Muscle layer of duodenum (tissue), 2 donors: ENCODE results near the gene THRAP3.

ENCODE experiments used
- H3K27ac ChIP-seq: one replicate; pipeline ENCODE4 v1.7.0; 2013; ENCODE audit warnings: mild to moderate bottlenecking, low read length
- H3K27me3 ChIP-seq: one replicate; pipeline ENCODE4 v1.7.0; 2013; ENCODE audit warnings: low read depth, mild to moderate bottlenecking, control low read depth, low read length
- H3K36me3 ChIP-seq, 2 donors: one replicate each; pipeline ENCODE4 v1.7.0; 2013; ENCODE audit warnings: low read length in 2 of 2, control low read depth in 1 of 2, mild to moderate bottlenecking in 1 of 2; ENCODE audit not compliant: insufficient read depth in 2 of 2, control insufficient read depth in 1 of 2
- H3K4me1 ChIP-seq, 2 donors: one replicate each; pipeline ENCODE4 v1.7.0; 2013; ENCODE audit warnings: low read length in 2 of 2, mild to moderate bottlenecking in 2 of 2, control low read depth in 1 of 2, moderate library complexity in 1 of 2; ENCODE audit not compliant: insufficient read depth in 2 of 2, control insufficient read depth in 1 of 2
- H3K4me3 ChIP-seq, 2 donors: one replicate each; pipeline ENCODE4 v1.7.0; 2013; ENCODE audit warnings: low read length in 2 of 2, low read depth in 1 of 2, mild to moderate bottlenecking in 1 of 2
- H3K9me3 ChIP-seq, 2 donors: one replicate each; pipeline ENCODE4 v1.7.0; 2013; ENCODE audit warnings: low read length in 2 of 2, control low read depth in 1 of 2, mild to moderate bottlenecking in 1 of 2; ENCODE audit not compliant: control insufficient read depth in 1 of 2
- donor health status: healthy.

The THRAP3 gene

DNA sequence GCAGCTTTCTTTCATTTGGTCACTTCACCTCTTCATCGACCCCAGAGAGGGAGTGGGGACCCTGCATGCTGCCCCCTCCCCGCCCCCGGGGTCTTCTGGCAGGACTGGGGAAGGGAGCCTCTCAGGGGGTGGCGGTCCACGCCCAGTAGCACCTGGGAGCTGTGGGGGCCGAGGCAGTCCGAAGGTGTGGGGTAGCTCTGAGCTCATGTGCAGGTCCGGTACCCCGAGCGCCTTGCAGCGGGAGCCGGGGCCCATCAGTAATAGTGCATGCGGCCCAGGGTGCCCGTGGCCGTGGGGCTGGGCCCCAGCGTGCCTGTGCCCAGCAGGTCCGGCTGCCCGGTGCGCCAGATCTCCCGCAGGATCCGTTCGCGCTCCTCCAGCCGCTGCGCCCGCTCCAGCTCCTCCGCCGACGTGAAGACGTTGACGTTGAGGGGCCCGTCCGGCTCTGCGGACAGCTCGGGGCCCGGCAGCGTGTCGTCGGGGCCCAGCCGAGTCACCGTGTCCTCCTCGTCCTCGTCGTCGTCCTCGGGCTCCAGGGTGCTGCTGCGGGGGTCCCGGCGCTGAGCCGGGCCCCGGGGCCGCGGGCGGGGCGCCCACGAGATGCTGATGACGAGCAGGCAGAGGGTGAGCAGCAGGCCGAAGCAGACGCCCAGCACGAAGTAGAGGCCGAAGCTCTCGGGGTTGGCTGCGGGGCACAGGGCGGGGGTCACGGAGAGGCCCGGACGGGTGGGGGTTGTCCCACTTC is 98.0 kb downstream of the THRAP3 start:
- Histone ChIP-seq H3K27me3 (peaks cover 4% of the 10 kb centered on the region), H3K27ac (no peak overlapping the region), H3K9me3 (no peaks in the 10 kb centered on the region), H3K4me3 (peak overlapping the region; percentile 30 to 84), H3K36me3 (no peaks in the 10 kb centered on the region), H3K4me1 (peaks cover 0 to 26% of the 10 kb centered on the region in 2 donors)

DNA sequence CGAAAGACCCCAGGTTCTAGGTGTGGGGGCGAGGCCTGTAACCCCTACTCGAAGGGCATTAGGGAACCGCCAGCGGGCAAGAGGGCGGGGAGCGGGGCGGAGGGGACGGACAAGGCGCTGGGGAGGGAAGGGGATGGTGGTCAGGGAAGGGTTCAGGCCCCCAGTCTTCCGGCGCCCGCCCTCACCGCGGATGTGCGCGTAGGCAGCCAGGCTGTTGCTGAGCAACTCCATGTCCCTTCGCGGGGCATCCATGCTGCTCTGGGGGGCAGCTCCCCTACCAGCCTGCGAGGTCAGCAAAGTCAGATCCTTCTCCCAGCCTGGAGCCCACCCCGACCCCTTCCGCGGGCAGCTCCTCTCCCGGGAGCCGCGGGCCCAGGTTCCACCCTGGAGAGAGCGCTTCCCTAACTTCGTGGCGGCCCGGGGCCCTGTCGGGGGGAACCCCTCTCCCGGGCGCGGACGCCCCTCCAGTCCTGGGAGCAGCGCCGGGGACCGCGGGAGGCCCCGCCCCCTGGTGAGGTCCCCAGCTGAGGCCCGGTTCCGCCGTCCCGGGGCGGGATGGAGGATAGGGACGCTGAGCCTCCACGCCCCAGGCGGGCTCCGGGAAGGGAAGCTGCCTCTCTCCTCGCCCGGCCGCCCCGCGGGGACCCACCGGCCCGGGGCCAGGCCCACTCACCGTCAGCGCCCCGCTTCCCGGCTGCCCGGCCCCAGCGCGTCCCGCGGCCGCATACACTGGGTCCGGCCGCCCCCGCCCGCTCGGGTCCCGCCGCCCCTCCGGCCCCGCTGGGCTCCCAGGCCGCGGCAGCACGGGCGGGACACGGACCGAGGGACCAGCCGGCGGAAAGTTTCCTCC is 98.8 kb downstream of the THRAP3 start:
- Histone ChIP-seq H3K4me3 (peak overlapping the region; percentile 30 to 84), H3K4me1 (peaks cover 0 to 26% of the 10 kb centered on the region in 2 donors)

DNA sequence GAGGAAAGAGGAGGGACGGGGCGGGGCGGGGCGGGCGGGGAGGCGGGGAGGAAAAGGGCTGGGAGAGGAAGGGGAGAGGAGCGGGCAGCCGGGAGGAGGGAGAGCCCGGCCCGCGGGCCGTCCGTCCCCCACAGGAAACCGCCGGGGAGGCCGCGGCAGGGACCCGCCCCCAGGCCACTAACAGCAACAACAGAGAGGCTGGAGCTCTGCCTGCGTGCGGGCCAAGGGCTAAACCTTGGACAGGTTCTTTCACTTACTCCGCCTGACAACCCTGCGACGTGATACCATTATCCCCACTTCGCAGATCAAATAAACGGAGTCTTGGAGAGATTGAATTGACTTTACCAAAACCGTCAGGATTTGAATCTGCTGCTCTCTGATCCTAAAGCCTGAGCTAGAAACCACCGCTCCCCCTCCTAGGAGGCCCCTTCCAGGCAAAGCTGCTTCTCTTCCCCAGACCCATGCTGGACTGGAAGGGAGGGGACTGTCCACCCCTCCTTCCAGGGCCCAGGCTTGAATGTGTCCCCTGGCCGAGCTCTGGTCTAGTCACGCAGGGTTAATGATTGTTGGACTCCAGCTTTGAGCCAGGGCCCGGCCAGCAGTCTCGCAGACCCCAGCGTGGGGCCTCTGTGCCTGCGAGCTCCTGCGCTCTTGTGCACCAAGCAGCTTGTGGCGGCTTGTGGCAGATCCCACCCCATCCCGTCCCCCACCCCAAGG is 99.6 kb downstream of the THRAP3 start, which contains the start of gene EVA1B:
Gene EVA1B (minus strand): TSS at position 10 of the 717 bp plus-strand sequence. CDS start 608 bp downstream, outside the sequence.
- H3K4me1 ChIP-seq = peaks cover 0 to 30% of the 10 kb centered on the region in 2 donors
- H3K9me3 ChIP-seq = no peaks in the 10 kb centered on the region
- H3K27ac ChIP-seq = no peak within 1 kb of the TSS
- no peaks in the 10 kb centered on the region for H3K36me3 ChIP-seq
- peaks cover 4% of the 10 kb centered on the region for H3K27me3 ChIP-seq
- peak within 1 kb of the TSS; percentile 49 to 84 for H3K4me3 ChIP-seq

More for the DNA sequence above, 98.8 kb downstream of the THRAP3 start:
- Histone ChIP-seq H3K9me3 (no peaks in the 10 kb centered on the region), H3K36me3 (no peaks in the 10 kb centered on the region), H3K27ac (no peak overlapping the region), H3K27me3 (peaks cover 4% of the 10 kb centered on the region)

DNA sequence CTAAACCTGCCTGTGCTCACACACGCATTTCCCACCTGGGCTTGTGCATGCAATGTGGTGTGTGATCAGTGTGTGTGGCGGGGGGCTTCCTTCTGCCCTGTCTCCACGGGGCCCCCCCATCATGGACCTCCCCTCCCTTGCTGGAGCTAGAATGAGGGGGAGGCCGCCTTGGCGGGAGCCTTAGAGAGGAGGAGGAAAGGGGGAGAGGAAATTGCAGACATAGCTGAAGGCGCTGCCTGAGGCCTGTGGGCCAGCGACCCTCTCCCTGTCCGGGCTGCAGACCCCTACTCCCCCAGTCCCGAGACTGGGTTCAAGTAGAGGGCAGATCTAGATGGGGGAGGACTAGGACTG is 100.1 kb downstream of the THRAP3 start:
- Histone ChIP-seq H3K36me3 (no peaks in the 10 kb centered on the region), H3K4me1 (peaks cover 0 to 36% of the 10 kb centered on the region in 2 donors), H3K9me3 (no peaks in the 10 kb centered on the region), H3K27ac (no peak overlapping the region), H3K27me3 (peaks cover 4% of the 10 kb centered on the region), H3K4me3 (peak overlapping the region in 1 of 2 donors; percentile 61)

DNA sequence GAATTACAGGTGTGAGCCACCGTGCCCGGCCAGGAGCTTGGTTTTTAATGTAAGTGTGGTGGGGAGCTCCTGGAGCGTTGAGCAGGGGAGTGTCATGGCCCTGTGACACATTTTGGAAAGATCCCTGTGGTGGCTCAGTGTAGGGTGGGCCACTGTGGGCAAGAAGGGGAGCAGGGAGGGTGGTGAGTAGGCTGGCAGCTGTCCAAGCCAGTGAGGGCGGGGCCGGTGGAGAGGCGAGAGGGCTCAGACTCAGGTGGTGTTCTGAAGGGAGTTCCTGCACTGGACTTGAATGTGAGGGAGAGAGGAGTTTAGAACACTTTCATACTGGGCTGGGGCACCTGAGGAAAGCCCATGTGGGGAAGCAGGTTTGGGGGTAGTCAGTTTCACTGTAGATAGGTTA is 102.3 kb downstream of the THRAP3 start:
- Histone ChIP-seq H3K4me3 (no peak overlapping the region), H3K27me3 (peaks cover 4% of the 10 kb centered on the region), H3K36me3 (no peaks in the 10 kb centered on the region), H3K4me1 (peaks cover 0 to 33% of the 10 kb centered on the region in 2 donors), H3K9me3 (no peaks in the 10 kb centered on the region), H3K27ac (no peak overlapping the region)

DNA sequence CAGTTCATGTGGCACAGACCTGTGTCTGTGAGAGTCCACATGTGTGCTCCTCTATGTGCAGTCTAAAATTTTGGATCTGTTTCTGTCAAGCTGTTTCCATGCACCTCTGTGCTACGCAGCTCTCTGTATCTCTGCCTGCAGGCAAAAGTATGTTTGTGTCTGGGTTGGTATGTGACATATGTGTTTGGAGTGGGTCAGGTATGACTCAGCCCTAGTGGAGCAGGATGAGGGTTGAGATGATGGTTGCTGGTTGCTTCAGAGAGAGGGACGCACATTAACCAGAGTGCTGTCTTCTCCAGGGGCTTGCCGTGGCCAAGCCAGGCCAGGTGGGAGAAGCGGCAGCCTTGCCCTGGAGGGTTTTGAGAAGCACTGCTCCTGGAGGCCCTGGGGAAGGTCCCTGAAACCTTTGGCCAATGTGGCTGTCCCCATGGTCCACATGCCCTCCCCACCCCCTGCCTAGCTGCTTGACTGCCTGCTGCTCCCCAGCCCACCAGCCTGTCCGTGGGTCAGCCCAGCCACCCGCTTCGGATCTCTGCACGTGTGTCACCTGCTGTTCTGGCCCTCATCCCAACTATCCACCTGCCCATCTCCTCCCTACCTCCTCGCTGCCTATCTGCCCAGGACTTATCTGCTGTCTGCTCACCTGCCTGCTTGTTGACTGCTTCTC is 103.3 kb downstream of the THRAP3 start:
- no peak overlapping the region for H3K27ac ChIP-seq
- H3K36me3 ChIP-seq = no peaks in the 10 kb centered on the region
- peaks cover 0 to 23% of the 10 kb centered on the region in 2 donors for H3K4me1 ChIP-seq
- peaks cover 4% of the 10 kb centered on the region for H3K27me3 ChIP-seq
- no peak overlapping the region for H3K4me3 ChIP-seq
- H3K9me3 ChIP-seq = no peaks in the 10 kb centered on the region

GRCh38 chr1:36328088-36328480 is 103.8 kb downstream of the THRAP3 start:
- Histone ChIP-seq H3K27me3 (peaks cover 4% of the 10 kb centered on the region), H3K4me1 (peaks cover 0 to 22% of the 10 kb centered on the region in 2 donors), H3K4me3 (no peak overlapping the region), H3K27ac (no peak overlapping the region), H3K36me3 (no peaks in the 10 kb centered on the region), H3K9me3 (no peaks in the 10 kb centered on the region)

- peaks cover 0 to 22% of the 10 kb centered on the region in 2 donors for H3K4me1 ChIP-seq
- no peaks in the 10 kb centered on the region for H3K36me3 ChIP-seq
- H3K27me3 ChIP-seq = peaks cover 3% of the 10 kb centered on the region
- no peaks in the 10 kb centered on the region for H3K9me3 ChIP-seq
- H3K27ac ChIP-seq = no peak overlapping the region
- no peak overlapping the region for H3K4me3 ChIP-seq
Observed at GRCh38 chr1:36328713-36329112, 104.5 kb downstream of the THRAP3 start.

GRCh38 chr1:36329817-36330216 is 105.6 kb downstream of the THRAP3 start:
- Histone ChIP-seq H3K9me3 (no peaks in the 10 kb centered on the region), H3K27me3 (no peaks in the 10 kb centered on the region), H3K4me1 (peaks cover 0 to 11% of the 10 kb centered on the region in 2 donors), H3K27ac (no peak overlapping the region), H3K36me3 (no peaks in the 10 kb centered on the region), H3K4me3 (no peak overlapping the region)

DNA sequence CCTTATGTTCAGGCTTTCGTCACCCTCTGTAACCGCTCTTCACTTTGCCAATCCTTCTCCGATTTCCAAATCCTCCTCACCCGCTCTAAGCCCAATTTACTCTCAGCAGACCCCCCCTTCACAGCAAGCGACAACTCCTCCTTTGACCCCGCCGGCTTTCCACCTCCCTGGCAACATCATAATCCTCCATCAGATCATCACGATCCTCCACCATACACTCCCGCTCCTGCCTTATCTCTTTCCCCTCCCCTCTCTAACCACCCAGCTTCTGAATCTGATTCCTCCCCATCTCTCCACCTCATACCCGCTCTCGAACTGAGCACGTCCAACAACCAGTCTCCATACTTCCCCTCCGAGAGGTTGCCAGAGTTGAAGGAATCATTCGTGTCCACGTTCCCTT is 106.7 kb downstream of the THRAP3 start:
- H3K9me3 ChIP-seq = no peaks in the 10 kb centered on the region
- no peak overlapping the region for H3K27ac ChIP-seq
- no peak overlapping the region for H3K4me3 ChIP-seq
- H3K4me1 ChIP-seq = peaks cover 0 to 11% of the 10 kb centered on the region in 2 donors
- H3K36me3 ChIP-seq = no peaks in the 10 kb centered on the region
- H3K27me3 ChIP-seq = no peaks in the 10 kb centered on the region
